H7 (cell line): ENCODE results near the gene CHTF18. TPM values are rescaled to one million over a fixed set of nuclear protein-coding genes. Genes with fewer than 3 reads are reported as not detected.
A peak's percentile ranks its signal among the peaks of the same experiment; 100 is the strongest.
"Not testable (repeated sequence)": the region's sequence is repeated elsewhere in the genome, so short reads cannot be mapped to it uniquely, and the experiment has no call there.

ENCODE experiments used
- DNase-seq: peaks from one replicate; pipeline ENCODE4 v3.0.0; 2012
- H3K27me3 ChIP-seq: 2 replicates; pipeline ENCODE4 v1.6.0; 2011; ENCODE audit warnings: mild to moderate bottlenecking, low read length; ENCODE audit not compliant: control insufficient read depth, insufficient read depth
- H3K36me3 ChIP-seq: replicated peaks from 2 replicates; pipeline ENCODE4 v1.5.1; 2011; ENCODE audit warnings: low read length; ENCODE audit not compliant: control insufficient read depth, insufficient read depth
- H3K4me3 ChIP-seq: 2 replicates; pipeline ENCODE4 v1.5.1; 2011; ENCODE audit warnings: low read depth, mild to moderate bottlenecking, control low read depth, low read length, moderate library complexity; ENCODE audit not compliant: insufficient read depth
- total RNA-seq: library from RNA; depleted of rRNA; stranded (reverse); fragments of >200 nt; shearing (Covaris generic); gene quantifications from 2 replicates; pipeline ENCODE4 v1.2.3, GENCODE V29; 2014; rRNA removed

The CHTF18 gene
- 65.9 and 80.8 TPM in 2 replicates for total RNA-seq

DNA sequence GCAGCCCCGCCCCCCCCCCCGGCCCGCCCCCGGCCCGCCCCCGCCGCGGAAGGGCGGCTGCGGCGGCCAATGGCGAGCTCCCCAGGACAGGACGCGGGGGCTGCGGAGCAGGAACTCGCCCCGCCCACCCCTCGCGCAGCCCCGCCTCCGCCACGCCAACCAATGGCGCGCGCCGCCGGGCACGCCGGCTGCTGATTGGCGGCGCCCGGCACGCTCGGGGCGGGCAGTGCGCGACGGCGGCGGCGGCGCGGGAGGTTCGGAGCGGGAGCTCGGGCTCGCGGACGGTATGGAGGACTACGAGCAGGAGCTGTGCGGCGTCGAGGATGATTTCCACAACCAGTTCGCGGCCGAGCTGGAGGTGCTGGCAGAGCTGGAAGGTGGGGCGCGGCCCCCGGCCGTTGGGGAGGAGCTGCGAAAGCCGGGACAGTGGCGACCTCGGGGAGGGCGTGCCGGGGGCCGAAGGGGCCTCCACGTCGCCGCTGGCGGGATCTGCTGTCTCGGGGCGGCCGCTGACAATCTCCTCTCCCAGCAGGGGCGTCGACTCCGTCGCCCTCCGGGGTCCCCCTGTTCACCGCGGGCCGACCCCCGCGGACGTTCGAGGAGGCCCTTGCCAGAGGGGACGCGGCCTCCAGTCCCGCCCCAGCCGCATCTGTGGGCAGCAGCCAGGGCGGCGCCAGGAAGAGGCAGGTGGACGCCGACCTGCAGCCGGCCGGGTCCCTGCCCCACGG, at the start of gene CHTF18:
Gene CHTF18 (plus strand): TSS at position 222 of the 728 bp plus-strand sequence. CDS start 65 bp downstream, at position 287.
- H3K4me3 ChIP-seq = peak within 1 kb of the TSS; percentile 98
- peak; percentile 100 for DNase-seq
- H3K36me3 ChIP-seq = peaks cover 18% of the 10 kb centered on the region

DNA sequence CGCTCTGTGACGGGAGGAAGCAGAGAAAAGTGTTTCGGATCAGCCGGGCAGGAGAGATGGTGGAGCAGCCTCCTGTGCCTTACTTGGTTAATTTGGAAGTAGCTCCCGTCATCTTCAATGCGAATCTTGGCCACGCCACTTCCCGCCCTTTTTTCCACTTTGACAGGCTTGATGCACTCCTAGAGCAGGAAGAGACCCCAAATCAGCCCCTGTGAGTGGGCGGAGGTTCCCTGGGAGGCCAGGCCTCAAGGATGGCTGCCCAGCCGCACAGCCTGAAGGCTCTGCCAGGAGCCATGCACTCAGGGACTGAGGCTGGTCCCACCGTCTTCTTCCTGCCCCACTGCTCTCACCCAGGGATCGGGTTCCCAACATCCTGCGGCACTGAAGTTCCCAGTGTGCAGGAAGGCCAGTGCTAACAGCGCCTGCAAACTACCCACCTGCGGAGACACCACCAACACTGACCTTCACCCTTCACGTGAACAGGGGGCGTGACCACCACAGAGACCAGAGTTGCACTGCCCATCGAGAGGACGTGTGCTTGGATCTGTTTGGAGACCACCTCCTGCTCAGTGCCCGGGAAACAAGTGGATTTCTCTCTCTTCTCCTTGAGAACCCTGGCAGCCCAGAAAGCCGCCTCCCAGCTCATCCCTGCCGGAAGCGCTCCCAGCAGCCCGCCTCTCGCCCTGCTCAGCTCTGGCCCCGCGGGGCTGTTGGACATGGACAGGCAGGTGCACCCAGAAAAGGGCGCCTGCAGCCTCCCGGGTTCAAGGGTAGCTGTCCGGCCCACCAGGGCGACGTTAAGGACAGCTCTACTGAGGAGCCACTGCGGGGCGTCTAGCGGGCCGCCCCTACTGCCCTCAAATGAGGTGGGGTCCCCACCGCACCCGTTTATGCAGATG, 48.6 kb upstream of the CHTF18 start:
- H3K4me3 ChIP-seq = peak overlapping the region; percentile 81
- DNase-seq = no peak
- no peaks in the 10 kb centered on the region for H3K27me3 ChIP-seq
- peaks cover 3% of the 10 kb centered on the region for H3K36me3 ChIP-seq

More for the DNA sequence above, at the start of gene CHTF18:
- no peaks in the 10 kb centered on the region for H3K27me3 ChIP-seq

DNA sequence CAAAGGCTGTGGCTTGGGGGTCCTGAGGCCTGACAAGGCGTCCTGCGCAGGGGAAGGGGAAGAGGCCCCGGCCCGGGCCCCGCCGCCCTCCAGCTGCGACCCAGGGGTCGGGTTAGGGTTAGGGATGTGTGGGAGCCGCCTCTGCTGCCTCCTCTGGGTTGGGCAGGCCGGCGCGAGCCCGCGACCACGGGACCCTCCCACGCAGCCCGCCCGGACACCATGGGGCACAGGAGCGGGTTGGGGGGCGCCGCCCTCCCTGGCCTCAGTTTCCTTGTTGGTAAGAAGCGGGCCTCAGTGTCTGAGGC, 48.0 kb upstream of the CHTF18 start:
- peak overlapping the region; percentile 81 for H3K4me3 ChIP-seq
- H3K36me3 ChIP-seq = peaks cover 3% of the 10 kb centered on the region
- H3K27me3 ChIP-seq = no peaks in the 10 kb centered on the region
- DNase-seq = peak; percentile 87

DNA sequence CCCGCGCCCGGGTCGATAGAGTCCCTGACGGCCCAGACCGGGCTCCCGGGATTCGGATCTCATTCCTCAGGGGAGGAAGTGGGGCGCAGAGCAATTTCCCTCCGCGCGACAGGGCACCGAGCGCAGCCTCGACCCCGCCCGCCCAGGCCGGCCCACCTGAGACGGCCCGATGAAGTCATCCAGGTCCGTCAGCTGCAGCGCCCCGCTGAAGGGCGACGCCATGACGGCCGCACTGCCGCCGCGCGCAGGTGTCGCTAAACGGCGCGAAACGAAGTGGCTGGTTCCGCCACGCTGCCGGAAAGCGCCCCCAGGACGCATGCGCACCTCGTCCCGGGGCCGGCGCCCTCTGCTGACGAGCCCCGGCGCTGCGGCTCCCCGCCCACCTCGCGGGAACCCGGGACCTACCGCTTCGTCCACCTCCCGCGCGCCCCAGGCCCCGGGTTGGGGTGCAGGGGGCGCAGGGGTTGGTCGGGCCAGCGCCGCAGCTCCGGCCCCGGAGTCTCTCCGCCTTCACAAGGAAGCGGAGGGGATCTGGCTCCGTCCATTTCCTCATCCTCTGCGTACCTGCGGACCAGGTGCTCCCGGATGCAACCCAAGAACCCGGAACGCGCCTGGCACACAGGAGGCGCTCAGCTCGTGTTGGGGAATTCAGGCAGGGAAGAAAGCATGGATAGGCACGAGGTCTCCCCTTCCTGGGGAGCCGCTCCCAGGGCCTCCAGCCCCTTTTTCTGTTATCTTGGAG, 47.5 kb upstream of the CHTF18 start, which contains the start of gene CIAO3:
Gene CIAO3 (minus strand): TSS at position 234 of the 742 bp plus-strand sequence. CDS start 12 bp downstream, at position 222.
- H3K4me3 ChIP-seq = peak within 1 kb of the TSS; percentile 81
- H3K27me3 ChIP-seq = no peaks in the 10 kb centered on the region
- H3K36me3 ChIP-seq = peaks cover 2% of the 10 kb centered on the region
- peak; percentile 100 for DNase-seq

DNA sequence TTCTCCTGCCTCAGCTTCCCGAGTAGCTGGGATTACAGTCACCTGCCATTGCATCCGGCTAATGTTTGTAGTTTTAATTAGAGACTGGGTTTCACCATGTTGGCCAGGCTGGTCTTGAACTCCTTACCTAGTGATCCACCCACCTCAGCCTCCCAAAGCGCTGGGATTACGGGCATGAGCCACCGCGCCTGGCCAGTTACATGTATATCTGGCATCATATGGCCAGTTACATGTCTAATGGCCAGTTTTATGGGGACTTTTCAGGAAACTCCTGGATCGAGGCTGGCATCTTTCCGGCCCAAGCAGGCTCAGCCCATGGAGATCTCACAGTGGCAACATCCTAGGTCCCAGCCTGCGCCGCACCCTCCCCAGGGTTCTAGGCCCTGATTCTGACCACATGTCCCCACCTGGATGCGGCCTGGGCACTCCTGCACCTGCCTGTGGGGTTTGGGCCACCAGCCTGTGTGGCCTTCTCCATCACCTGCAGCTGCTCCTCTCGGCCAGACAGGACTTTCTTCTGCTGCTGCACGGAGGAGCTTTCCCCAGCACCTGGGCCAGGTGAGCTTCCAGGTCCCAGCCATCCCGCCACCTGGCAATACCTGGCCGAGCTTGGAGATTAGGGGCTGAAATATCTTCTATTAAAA, 46.3 kb upstream of the CHTF18 start:
- Histone ChIP-seq H3K27me3 (no peaks in the 10 kb centered on the region), H3K4me3 (no peak overlapping the region), H3K36me3 (no peaks in the 10 kb centered on the region; the same call in 1 of the 2 replicates)
- no peak for DNase-seq

DNA sequence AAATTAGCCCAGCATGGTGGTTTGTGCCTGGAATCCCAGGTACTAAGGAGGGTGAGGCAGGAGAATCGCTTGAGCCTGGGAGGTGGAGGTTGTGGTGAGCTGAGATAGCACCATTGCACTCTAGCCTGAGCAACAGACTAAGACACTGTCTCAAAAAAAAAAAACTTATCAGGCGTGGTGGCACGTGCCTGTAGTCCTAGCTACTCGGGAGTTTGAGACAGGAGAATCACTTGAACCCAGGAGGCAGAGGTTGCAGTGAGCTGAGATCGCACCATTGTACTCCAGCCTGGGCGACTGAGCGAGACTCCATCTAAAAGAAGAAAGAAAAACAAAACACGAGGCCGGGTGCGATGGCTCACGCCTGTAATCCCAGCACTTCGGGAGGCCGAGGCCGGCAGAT, 45.5 kb upstream of the CHTF18 start:
- H3K36me3 ChIP-seq, H3K27me3 ChIP-seq, H3K4me3 ChIP-seq, DNase-seq: not testable (repeated sequence)

DNA sequence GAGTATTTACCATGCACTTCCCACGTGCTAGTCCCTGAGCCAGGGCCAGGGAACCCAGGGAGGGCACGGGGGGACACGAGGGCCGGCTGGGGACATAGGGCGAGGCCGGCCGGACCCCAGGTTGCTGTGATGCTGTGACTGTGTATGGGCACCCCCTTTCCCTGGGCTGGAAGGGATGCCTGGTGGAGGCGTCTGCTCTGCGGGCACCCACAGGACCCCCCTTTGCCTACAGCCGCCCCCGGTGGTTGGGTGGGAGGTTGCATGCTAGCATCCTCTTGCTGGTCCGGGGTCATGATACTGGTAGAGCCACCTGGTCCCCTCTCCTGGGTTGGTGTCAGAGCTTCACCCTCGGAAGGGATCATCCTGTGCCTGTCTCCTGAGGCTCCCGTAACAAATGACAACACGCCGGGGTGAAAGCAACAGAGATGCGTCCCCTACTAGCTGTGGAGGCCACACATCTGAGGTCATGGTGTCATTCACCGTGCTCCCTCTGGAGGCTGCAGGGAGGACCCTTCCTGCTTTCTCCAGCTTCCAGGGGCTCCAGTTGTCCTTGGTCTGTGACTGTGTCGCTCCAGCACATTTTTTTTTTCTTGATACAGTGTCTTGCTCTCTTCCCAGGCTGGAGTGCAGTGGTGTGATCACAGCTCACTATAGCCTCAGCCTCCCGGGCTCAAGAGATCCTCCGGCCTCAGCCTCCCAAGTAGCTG, 44.5 kb upstream of the CHTF18 start:
- Histone ChIP-seq H3K27me3 (no peaks in the 10 kb centered on the region), H3K4me3 (no peak overlapping the region), H3K36me3 (no peaks in the 10 kb centered on the region)
- peak; percentile 83 for DNase-seq

DNA sequence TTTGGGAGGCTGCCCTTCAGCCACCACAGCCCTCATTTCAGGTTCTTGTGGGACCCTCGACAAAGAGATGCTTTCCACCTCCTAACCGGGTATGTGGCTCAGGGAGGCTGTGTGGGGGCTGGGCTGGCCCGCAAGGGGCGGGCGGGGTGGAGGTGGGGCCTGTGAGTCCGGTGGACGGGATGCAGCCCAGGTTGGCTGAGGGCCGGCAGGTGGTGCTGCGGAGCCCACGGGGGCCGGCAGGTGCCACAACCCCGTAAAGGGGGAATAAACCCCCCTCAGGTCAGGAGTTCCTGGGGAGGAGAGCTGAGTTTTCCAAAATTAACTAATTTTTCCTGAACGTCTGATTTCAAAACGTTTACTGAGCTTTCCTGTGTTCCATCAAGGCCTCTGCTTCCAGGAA, 42.7 kb upstream of the CHTF18 start:
- DNase-seq = peak; percentile 99
- Histone ChIP-seq H3K27me3 (no peaks in the 10 kb centered on the region), H3K4me3 (no peak overlapping the region), H3K36me3 (no peaks in the 10 kb centered on the region)

DNA sequence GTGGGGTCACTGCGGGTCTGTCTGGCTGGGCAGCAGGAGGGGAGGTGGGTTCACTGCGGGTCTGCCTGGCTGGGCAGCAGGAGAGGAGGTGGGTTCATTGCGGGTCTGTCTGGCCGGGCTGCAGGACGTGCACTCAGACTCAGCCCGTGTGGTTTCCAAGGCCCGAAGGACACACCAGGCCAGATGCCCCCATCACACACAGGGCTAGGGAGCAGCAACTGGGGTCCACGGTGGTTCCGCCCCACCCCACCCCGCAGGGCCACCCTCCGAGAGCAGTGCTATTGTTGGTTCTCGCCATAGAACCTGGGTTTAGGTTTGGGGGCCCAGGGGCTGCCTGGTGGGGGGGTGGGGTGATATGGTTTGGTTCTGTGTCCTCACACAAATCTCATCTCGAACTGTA, 41.8 kb upstream of the CHTF18 start:
- Histone ChIP-seq H3K27me3 (no peaks in the 10 kb centered on the region), H3K36me3 (no peaks in the 10 kb centered on the region), H3K4me3 (no peak overlapping the region)
- no peak for DNase-seq

DNA sequence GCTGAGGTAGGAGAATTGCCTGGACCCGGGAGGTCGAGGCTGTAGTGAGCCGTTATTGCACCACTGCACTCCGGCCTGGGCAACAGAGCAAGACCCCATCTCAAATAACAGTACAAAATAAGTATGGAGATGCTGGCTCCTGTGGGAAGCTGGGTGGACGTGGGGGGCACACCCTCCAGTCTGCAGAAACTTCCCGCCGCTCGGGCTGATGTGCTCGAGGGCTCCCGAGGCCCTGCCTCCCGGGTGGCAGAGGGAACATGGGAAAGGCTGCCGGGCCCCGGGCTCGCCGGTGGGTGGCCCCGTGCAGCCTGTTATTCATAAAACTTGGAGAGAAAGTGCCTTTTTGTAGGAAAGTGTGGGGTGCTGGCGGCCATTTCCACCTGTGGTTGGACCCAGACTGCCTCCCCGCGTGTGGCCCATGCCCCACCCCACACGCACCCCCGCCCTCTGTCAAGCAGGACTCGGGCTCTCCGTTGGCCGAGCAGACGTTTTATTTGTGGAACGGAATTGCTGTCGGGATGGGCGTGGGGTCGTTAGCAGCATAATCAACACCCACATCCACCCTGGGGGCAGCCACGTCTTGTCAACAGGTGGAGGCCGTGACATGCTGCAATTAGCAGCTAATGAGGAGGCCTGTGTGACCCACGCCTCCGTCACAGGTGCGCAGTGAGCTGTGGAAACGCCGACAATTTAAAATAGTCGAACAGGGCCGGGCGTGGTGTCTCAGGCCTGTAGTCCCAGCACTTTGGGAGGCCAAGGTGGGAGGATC, 40.3 kb upstream of the CHTF18 start:
- H3K36me3 ChIP-seq = no peaks in the 10 kb centered on the region
- DNase-seq = no peak
- no peak overlapping the region for H3K4me3 ChIP-seq
- no peaks in the 10 kb centered on the region for H3K27me3 ChIP-seq

DNA sequence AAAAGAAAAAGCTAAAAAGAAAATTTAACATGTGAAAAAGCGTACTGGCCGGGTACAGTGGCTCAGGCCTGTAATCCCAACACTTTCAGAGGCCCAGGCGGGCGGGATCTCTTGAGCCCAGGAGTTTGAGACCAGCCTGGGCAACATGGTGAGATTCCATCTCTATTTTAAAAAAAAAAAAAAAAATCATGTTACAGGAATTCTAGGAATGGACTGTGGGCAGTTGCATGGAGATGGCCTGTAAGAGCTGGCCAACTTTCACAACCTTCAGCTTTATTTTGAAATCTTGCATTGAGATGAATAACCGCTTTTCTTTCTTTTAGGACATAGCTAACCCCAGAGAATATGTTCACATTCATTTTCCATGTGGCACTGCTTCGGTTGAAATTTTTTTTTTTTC, 39.4 kb upstream of the CHTF18 start:
- Histone ChIP-seq H3K27me3 (no peaks in the 10 kb centered on the region), H3K4me3 (no peak overlapping the region), H3K36me3 (no peaks in the 10 kb centered on the region)
- no peak for DNase-seq

DNA sequence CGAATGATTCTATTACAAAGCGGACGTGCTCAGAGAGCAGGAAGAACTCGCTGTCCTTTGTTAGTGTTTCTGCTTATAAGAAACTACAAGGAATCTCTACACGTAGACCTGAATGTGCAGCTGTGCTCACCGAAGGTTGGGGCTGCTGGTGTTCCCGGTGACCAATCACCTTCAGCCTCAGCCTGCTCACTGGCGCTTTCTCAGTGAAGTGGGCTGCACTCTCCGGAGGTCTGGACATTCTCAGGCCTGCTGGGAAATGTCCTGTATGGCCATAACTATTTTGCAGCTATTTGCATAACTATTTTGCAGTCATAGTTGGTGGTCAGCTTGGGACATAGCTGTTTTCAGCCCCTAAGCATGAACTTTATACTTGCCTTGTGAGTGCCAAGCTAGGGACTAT, 37.9 kb upstream of the CHTF18 start:
- DNase-seq = no peak
- Histone ChIP-seq H3K27me3 (no peaks in the 10 kb centered on the region), H3K36me3 (no peaks in the 10 kb centered on the region), H3K4me3 (no peak overlapping the region)
